Ishikawa (cell line): ENCODE measurements around the gene GPER1.

Source experiments
- CEBPB ChIP-seq: IDR thresholded peaks from 2 replicates; pipeline ENCODE4 v1.6.1; 2012
- CREB1 ChIP-seq: IDR thresholded peaks from 2 replicates; pipeline ENCODE4 v1.6.1; 2012; ENCODE audit warnings: low read depth
- EGR1 ChIP-seq: IDR thresholded peaks from 2 replicates; pipeline ENCODE4 v1.6.1; 2012
- EP300 ChIP-seq: IDR thresholded peaks from 2 replicates; pipeline ENCODE4 v1.6.1; 2012; ENCODE audit warnings: borderline replicate concordance
- FOXM1 ChIP-seq: IDR thresholded peaks from 2 replicates; pipeline ENCODE4 v1.6.1; 2012; ENCODE audit warnings: low read depth, borderline replicate concordance
- NFIC ChIP-seq: IDR thresholded peaks from 2 replicates; pipeline ENCODE4 v1.6.1; 2012
- RAD21 ChIP-seq: IDR thresholded peaks from 2 replicates; pipeline ENCODE4 v1.6.1; 2012; ENCODE audit warnings: low read depth
- TAF1 ChIP-seq: IDR thresholded peaks from 2 replicates; pipeline ENCODE4 v1.6.1; 2012; ENCODE audit warnings: low read depth, mild to moderate bottlenecking
- TCF12 ChIP-seq: IDR thresholded peaks from 2 replicates; pipeline ENCODE4 v1.6.1; 2012; ENCODE audit warnings: low read depth
- TEAD4 ChIP-seq: IDR thresholded peaks from 2 replicates; pipeline ENCODE4 v1.6.1; 2012
- YY1 ChIP-seq: IDR thresholded peaks from 2 replicates; pipeline ENCODE4 v1.6.1; 2012; ENCODE audit warnings: low read depth
- ZBTB7A ChIP-seq: IDR thresholded peaks from 2 replicates; pipeline ENCODE4 v1.6.1; 2012; ENCODE audit warnings: low read depth
- TF ChIP-seq, protein P1 (sequence below): IDR thresholded peaks from 2 replicates; pipeline ENCODE4 v1.6.1; 2012
- TF ChIP-seq, protein P2 (sequence below): IDR thresholded peaks from 2 replicates; pipeline ENCODE4 v1.6.1; 2012; ENCODE audit warnings: low read depth, mild to moderate bottlenecking
- TF ChIP-seq, protein P3 (sequence below): IDR thresholded peaks from 2 replicates; pipeline ENCODE4 v1.6.1; 2012

The GPER1 gene

DNA sequence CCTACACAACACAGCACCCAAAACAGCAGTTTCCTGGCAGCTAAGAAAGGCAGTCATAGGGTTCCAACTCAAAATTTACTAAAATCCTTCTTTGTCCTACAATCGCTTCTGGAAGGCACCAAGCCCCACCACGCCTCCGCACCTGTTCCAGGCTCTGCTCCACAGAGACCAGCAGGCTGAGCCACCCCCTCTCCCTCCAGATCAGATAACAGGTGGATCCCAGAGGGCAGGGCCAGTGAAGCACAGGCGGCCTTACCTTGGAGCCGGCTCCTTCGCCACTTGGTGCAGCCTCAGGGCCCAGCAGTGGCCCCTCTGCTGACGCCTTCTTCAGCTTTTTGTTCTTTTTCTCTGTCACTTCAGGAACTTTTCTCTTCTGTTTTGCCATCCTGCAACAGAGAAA, 39.1 kb downstream of the GPER1 start:
- TF ChIP-seq EP300: no peak
- TF ChIP-seq CREB1: no peak
- TF ChIP-seq, protein P1, sequence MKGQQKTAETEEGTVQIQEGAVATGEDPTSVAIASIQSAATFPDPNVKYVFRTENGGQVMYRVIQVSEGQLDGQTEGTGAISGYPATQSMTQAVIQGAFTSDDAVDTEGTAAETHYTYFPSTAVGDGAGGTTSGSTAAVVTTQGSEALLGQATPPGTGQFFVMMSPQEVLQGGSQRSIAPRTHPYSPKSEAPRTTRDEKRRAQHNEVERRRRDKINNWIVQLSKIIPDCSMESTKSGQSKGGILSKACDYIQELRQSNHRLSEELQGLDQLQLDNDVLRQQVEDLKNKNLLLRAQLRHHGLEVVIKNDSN: no peak
- TF ChIP-seq TEAD4: no peak
- no peak for TF ChIP-seq TAF1
- TF ChIP-seq NFIC: no peak
- no peak for TF ChIP-seq CEBPB
- TF ChIP-seq, protein P2, sequence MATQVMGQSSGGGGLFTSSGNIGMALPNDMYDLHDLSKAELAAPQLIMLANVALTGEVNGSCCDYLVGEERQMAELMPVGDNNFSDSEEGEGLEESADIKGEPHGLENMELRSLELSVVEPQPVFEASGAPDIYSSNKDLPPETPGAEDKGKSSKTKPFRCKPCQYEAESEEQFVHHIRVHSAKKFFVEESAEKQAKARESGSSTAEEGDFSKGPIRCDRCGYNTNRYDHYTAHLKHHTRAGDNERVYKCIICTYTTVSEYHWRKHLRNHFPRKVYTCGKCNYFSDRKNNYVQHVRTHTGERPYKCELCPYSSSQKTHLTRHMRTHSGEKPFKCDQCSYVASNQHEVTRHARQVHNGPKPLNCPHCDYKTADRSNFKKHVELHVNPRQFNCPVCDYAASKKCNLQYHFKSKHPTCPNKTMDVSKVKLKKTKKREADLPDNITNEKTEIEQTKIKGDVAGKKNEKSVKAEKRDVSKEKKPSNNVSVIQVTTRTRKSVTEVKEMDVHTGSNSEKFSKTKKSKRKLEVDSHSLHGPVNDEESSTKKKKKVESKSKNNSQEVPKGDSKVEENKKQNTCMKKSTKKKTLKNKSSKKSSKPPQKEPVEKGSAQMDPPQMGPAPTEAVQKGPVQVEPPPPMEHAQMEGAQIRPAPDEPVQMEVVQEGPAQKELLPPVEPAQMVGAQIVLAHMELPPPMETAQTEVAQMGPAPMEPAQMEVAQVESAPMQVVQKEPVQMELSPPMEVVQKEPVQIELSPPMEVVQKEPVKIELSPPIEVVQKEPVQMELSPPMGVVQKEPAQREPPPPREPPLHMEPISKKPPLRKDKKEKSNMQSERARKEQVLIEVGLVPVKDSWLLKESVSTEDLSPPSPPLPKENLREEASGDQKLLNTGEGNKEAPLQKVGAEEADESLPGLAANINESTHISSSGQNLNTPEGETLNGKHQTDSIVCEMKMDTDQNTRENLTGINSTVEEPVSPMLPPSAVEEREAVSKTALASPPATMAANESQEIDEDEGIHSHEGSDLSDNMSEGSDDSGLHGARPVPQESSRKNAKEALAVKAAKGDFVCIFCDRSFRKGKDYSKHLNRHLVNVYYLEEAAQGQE: no peak
- no peak for TF ChIP-seq FOXM1
- TF ChIP-seq EGR1: no peak
- TF ChIP-seq RAD21: no peak
- TF ChIP-seq, protein P3, sequence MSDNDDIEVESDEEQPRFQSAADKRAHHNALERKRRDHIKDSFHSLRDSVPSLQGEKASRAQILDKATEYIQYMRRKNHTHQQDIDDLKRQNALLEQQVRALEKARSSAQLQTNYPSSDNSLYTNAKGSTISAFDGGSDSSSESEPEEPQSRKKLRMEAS: no peak
- TF ChIP-seq TCF12: no peak
- TF ChIP-seq YY1: no peak
- TF ChIP-seq ZBTB7A: no peak

DNA sequence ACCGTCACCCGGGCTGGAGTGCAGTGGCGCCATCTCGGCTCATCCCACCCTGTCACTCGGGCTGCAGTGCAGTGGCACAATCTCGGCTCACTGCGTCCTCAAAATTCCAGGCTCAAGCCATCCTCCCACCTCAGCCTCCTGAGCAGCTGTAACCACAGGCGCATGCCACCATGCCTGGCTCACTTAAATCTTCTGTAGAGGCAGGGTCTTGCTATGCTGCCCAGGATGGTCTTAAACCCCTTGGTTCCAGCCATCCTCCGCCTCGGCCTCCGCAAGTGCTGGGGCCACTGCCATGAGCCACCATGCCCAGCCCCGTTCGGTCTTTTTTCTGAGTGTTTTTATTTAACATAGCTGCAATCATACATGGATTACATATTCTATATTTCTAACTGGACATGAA, 41.5 kb downstream of the GPER1 start:
- no peak for TF ChIP-seq CEBPB
- no peak for TF ChIP-seq ZBTB7A
- TF ChIP-seq TCF12: no peak
- TF ChIP-seq, protein P3: no peak
- no peak for TF ChIP-seq EGR1
- no peak for TF ChIP-seq TAF1
- TF ChIP-seq FOXM1: no peak
- TF ChIP-seq YY1: no peak
- TF ChIP-seq, protein P1: no peak
- no peak for TF ChIP-seq TEAD4
- no peak for TF ChIP-seq NFIC
- no peak for TF ChIP-seq EP300
- TF ChIP-seq RAD21: no peak
- TF ChIP-seq, protein P2: no peak
- no peak for TF ChIP-seq CREB1

DNA sequence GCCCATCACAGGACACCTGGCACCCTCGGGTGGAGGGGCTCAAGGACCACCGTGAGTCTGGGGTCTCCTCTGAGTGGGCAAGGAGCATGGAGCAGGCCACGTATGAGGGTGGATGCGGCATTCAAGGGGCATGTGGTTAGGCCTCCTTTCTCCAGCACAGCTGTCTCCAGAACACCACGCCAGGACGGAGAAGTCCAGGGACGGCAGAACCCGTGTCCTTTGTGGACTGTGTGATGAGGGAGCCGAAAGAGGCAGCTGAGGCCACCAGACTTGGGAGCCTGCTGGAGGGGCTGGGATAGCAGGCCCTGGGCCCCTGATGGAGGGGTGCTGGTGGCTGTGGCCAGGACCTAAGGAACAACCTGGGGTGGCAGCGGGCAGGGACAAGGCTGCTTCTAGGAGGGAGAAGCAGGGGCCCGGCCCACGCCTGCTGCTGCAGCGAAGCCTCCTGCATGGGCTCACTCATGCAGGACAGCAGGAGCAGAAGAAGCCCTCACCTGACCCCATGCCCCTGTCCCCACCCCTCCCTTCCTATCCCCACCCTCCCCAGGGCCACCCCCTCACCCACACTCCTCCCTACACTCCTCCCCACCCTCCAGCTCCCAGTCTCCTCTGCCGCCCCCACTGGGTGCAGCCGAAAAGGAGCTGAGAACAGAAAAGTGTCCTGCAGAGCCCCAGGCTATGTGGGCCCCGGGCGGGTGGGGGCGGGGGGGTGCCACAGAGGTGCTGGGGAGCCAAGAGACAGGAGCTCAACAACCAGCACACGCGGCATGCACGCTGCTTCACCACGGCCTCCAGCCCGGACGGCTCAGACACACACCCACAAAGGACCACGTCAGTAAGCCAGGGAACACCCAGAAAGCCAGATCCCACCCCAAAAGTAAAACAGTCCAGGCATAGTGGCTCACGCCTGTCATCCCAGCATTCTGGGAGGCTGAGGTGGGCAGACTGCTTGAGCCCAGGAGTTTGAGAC, 42.4 kb downstream of the GPER1 start:
- TF ChIP-seq, protein P3: no peak
- TF ChIP-seq FOXM1 (no peak), NFIC (no peak), CREB1 (no peak), TCF12 (no peak), YY1 (no peak), ZBTB7A (no peak), EP300 (no peak), TEAD4 (no peak), RAD21 (no peak), TAF1 (no peak), EGR1 (no peak), CEBPB (no peak)
- TF ChIP-seq, protein P2: no peak
- TF ChIP-seq, protein P1: no peak
